GM23248 (cell line): Measurements from ENCODE around the gene CARD16.

Source experiments
- EZH2 ChIP-seq: fragments of 200-600 bp; sonication (generic); IDR thresholded peaks from 2 replicates; pipeline ENCODE4 v1.6.1; 2018; ENCODE audit warnings: antibody characterized with exemption, mild to moderate bottlenecking; ENCODE audit not compliant: insufficient read depth, poor library complexity, severe bottlenecking
- EZH2phosphoT487 ChIP-seq: fragments of 200-600 bp; sonication (generic); IDR thresholded peaks from 2 replicates; pipeline ENCODE4 v1.6.1; 2018; ENCODE audit warnings: antibody characterized with exemption, moderate library complexity, mild to moderate bottlenecking, low read depth; ENCODE audit not compliant: insufficient read depth

DNA sequence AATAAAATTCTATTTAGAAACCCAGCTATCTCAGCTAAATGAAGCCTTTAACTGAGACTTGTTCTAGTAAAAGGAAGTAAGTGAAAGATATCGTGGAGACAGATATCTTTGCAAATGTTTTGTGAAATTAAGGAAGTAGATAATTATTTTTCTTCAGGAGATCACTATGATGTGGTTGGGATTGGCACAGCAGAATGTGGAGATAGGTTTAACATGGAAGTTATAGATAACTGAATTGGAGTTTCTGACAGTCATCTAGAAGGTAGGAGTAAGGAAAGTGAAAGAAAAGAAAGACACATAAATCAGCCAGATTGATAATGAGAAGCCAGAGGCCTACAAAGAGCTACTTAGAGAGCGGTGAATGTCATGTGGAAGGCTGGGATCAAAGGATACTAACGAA is 17.5 kb downstream of the CARD16 start:
- TF ChIP-seq EZH2 = no peak
- no peak for TF ChIP-seq EZH2phosphoT487
